Measurements from ENCODE around the gene COX5B.

DNA sequence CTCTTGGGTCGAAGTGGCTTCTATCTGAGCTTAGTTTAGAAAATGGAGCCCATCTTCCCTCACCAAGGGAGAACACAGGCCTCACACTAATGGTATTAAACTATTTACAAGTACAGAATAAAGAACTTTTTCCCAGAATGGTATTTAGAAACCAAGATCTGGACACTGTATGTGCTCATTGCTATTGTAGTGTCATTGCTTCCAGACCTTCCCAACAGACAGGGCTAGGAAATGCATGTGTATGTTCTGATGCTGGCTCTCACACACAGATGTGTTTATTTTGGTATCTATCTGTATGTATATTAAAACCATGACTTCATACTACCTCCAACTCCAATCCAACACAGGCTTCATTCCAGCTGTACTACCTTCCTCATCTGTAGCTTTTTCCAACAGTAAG lies 8.0 kb downstream of the COX5B start:
- no peak for TF ChIP-seq CTCF (IDR thresholded peaks at IDR 0.05)
- TF ChIP-seq POLR2A (IDR thresholded peaks at IDR 0.05): no peak
- TF ChIP-seq EP300 (IDR thresholded peaks at IDR 0.05): no peak
